Fibroblast of villous mesenchyme (primary cell): Measurements from ENCODE around the gene DIAPH2. TPM values are rescaled to one million over a fixed set of nuclear protein-coding genes. Genes with fewer than 3 reads are reported as not detected.

Source experiments
- DNase-seq: peaks from one replicate; pipeline ENCODE4 v3.0.0-alpha.2; 2010; ENCODE audit warnings: low read depth
- H3K4me3 ChIP-seq: 2 replicates; pipeline ENCODE4 v1.5.1; 2011; ENCODE audit warnings: low read depth, mild to moderate bottlenecking, low read length
- CTCF ChIP-seq: IDR thresholded peaks from 2 replicates; pipeline ENCODE4 v1.5.1; 2012; ENCODE audit warnings: low read depth, mild to moderate bottlenecking, low read length; ENCODE audit not compliant: insufficient read depth
- total RNA-seq: library from RNA; depleted of rRNA; stranded (reverse); fragments of >200 nt; gene quantifications from 2 replicates; pipeline ENCODE4 v1.2.3, GENCODE V29; 2012

The DIAPH2 gene
- total RNA-seq, 1 donor: 15.5 TPM

DNA sequence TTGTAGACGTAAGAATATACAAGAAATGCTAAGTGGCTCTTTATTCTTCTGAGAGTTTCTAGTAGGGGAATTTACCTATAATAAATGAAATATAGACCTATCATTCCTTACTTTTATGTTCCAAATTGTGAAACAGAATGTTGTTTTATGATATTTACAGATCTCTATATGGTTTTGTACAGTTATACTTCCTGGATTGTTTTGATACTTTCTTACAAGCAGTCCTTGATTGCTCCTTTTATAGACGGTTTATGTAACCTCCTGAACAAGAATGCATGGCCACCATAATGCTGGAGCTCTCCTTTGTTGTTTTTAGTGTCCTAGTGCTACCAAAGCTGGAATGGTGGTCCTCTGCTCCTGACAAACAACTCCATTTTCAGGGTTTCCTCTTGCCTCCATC lies 107.4 kb downstream of the DIAPH2 start:
- DNase-seq: no peak
- H3K4me3 ChIP-seq: no peak overlapping the region
- no peak for TF ChIP-seq CTCF

DNA sequence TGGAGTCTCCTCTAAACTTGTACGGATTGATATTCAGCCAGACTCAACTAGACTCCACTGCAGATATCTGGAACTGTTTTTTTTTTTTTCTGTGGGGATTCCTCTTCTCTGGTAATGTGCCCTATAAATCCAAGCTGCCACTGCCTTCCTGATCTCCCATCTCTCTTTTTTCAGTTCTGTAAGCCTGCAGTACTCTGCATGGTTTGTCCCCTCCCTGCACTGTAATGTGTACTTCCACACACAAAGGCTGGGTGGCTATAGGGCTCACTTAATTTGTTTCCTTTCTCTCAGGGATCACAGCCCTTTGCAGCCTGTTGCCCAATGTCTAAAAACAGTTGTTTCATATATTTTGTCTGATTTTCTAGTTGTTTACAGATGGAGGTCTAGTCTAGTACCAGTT lies 114.3 kb downstream of the DIAPH2 start:
- no peak for TF ChIP-seq CTCF
- no peak overlapping the region for H3K4me3 ChIP-seq
- no peak for DNase-seq

DNA sequence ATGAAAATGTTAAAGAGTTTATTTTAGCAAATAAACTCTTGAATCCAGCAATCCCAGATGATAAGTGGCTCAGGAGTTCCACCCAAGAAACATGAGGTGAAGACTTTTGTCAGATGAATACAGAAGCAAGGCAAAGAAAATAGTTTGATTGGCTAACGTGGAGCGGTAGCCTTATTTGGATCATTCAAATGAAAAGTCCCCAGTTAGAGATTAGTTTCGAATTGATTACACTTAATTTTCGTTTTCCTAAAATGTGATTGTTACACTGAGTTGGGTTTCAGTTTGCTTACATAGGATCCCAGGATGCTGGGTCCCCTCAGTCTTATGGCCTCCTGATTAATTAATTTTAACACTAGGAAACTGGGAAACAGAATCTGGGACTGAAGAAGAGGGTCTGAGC lies 122.7 kb downstream of the DIAPH2 start:
- no peak overlapping the region for H3K4me3 ChIP-seq
- TF ChIP-seq CTCF: no peak
- DNase-seq: no peak

DNA sequence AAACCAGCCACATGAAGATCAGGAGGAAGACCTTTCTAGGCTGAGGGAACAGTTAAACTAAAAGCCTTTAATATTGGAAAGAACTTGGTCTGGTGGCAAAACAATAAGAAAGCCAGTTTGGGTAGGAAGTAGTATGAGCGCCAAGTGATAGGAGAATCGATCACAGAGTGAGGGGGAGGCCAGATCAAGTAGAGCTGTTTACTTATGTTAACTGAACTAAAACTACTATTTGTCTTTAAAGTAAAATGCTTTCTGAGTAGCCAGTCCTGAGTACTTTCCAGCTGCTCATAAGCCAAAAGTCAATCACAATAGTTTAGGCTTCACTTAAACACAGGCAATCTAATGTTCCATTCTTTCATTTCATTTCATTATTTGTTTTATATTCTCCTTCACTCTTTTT lies 136.3 kb downstream of the DIAPH2 start:
- no peak for DNase-seq
- H3K4me3 ChIP-seq: no peak overlapping the region
- TF ChIP-seq CTCF: no peak

GRCh38 chrX:96824166-96824565 lies 139.5 kb downstream of the DIAPH2 start:
- TF ChIP-seq CTCF: no peak

GRCh38 chrX:96833333-96833732 lies 148.7 kb downstream of the DIAPH2 start:
- no peak for TF ChIP-seq CTCF
- H3K4me3 ChIP-seq: no peak overlapping the region
- no peak for DNase-seq

More at GRCh38 chrX:96824166-96824565, 139.5 kb downstream of the DIAPH2 start:
- no peak overlapping the region for H3K4me3 ChIP-seq
- DNase-seq: no peak

- no peak overlapping the region for H3K4me3 ChIP-seq
- no peak for DNase-seq
- no peak for TF ChIP-seq CTCF
Measured at GRCh38 chrX:96834137-96834536, 149.5 kb downstream of the DIAPH2 start.
